Effector CD8-positive, alpha-beta T cell (primary cell): ENCODE measurements around the gene ZKSCAN7.
"Not testable (repeated sequence)": the region's sequence is repeated elsewhere in the genome, so short reads cannot be mapped to it uniquely, and the experiment has no call there.

Experiments
- DNase-seq: peaks from one replicate; lab custom pipeline; 2025; lab: John Stamatoyannopoulos, UW
- total RNA-seq, 4 experiments: gene quantifications; one replicate each; lab custom pipeline; 2026; lab: John Stamatoyannopoulos, UW

Gene ZKSCAN7
- 8.6 to 12.9 (median 11.3) reads per million in 4 experiments for total RNA-seq

DNA sequence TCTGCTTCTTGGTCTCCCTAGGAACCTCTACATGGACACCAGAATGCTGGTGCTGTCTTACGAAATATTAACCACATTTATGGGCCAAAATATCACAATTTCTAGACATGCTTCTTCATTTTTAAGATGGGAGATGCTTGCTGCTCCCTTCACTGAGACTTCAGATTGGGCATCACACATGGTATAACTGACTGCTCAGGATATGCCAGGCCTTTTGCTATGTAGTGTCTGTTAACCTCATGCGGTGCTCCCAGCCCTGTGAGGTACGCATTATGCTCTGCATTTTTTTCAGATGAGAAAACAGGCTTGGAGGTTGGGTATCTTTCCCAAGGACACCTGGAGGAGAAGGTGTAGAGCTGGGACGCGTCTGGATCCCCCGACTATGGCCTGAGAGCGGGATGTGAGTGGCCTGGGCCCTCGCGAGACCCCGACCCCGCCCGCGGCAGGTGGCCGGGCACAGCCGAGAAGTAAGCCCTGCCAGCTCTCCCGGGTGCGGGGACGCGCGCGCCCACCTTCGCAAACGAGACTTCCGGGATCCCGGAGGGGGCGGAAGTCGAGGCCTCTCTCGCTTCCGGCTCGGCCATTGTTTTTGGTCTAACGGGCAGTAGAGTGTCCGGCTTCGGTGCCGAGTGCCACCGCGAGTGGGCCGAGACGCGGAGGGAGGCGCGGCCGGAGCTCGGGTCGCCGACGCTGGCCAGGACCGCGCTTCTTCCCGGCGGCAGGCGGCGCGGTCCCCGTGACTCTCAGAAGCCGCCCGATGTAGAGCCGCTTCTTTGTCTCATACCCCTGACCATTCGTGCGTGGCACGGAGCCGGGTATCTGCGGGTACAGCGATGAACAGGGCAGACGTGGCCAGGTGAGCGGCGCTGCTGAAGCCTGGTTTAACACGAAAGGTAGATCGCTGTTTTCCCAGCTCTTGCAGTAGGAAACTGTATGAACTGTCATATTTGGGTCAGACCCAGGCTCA, at the start of gene ZKSCAN7:
ZKSCAN7 (plus strand) TSS at position 568 of the 967 bp plus-strand sequence. CDS start 1,855 bp downstream, outside the sequence.
- DNase-seq, result peak; percentile 13

DNA sequence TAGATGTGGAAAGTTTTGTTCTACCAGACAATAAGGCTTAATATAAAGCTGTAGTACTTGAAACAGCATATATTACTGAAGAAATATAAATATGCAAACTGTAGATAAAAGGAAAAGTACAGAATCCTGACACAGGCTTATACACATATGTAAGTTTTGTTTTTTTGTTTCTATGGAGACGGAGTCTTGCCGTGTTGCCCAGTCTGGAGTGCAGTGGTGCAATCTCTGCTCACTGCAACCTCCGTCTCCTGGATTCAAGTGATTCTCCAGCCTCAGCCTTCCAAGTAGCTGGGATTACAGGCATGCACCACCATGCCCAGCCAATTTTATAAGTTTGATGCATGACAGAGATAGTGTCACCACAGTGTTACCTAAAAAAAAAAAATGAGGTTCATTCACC, 48.4 kb upstream of the ZKSCAN7 start:
- no peak for DNase-seq

DNA sequence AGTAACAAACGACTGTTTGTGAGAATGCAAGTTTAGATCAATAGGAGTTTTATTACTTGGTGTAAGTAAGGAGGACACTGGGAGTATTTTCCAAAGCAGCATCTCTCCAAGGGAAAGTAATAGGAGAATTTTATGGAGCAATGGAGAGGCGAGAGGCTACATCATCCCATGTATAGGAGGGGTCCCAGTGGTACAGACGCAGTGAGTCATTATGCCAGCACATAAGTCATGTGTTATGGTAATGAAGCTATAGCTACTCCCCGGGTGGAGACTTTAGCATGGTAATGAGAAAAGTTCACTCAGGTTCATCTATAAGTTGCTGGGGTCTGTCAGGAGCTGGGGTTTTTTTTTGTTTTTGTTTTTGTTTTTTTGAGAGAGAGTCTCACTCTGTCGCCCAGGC, 48.0 kb upstream of the ZKSCAN7 start:
- DNase-seq, result no peak

DNA sequence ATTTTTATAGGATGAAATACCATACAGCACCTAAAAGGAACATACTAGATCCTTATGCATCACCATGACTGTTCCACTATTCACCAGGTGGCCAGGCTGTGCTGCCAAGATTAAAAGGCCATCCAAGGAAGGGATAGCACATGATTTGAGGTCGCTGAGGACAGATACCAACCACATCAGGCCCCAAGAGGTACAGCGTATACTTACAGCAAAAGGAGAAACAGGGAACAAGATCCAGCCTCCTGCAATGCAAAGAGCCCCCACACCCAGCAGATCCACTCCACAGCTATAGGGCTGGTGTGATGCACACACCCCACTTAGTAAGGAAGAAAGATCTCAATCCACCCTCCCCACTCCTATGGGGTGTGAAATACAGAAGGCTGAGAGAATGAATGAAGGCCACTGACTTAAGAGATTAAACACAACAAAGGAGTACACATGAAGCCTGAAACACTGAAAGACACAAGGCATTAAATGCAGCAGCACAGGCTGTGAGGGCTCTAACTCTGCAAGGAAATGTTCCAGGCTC, 45.5 kb upstream of the ZKSCAN7 start:
- no peak for DNase-seq

DNA sequence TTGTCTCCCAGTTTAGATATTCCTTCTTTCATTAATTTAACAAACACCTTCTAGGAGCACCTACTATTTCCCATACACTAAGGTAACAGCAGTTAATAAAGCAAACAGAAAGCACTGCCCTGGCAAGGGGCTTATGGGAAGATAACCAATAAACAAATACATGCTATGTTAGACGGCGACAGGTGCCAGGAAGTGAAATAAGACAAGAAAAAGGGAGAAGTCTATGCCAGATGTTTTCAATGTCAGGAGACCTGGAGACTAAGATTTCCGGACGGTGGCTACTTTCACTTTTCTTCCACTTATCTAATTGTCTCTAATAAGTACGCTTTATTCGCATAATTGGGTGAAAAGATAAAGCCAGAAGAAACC, 45.0 kb upstream of the ZKSCAN7 start:
- DNase-seq, result no peak

DNA sequence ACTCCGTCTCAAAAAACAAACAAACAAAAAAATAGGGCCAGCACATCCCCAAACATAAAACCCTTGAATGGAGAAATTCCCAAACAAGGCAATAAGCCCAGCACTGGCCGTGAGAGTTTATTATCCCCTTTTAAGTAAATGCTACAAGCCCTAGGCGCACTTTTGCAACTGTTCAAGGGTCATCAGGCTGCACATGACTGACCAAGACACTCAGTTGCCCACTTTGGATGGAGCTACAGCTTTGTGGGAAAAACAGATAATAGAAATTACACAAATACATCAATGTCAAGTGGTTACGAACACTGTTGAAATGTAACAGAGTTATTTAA, 43.8 kb upstream of the ZKSCAN7 start:
- DNase-seq, result no peak

DNA sequence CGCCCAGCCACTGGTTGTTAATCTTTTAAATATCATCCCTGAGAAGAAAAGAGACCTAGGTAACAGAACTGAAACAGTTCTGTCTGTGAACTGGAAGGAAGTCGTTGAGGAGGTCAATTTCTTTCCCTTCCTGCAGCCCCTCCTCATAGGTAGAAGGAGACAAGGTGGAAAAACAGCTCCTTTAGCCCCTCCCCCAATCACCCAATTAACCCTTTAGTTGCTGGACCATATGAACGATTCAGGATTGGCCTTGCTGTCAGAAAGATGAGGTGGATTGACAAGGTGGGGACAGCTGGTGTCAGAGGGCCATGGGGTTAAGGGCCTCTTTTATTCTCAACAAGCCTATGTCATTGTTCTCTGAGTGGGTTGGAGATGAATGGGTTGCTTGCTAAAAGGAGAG, 41.5 kb upstream of the ZKSCAN7 start:
- DNase-seq, result no peak

DNA sequence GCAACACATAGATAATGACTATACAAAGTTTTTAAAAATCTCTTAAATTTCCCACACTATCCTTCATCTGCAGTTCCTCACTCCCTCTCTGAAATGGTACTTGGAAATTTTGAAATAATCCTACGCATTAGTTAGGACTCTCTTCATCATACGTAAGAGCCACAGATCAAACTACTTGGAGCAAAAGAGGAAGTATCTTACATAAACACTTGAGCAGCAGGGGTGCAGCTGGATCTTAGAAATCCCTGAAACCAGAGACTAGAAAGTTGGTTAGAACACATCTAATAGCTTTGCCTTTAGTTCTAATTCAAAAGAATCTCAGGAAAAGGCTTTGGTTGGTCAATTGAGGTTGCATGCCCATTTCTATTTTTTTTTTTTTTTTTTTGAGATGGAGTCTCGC, 38.8 kb upstream of the ZKSCAN7 start:
- no peak for DNase-seq

DNA sequence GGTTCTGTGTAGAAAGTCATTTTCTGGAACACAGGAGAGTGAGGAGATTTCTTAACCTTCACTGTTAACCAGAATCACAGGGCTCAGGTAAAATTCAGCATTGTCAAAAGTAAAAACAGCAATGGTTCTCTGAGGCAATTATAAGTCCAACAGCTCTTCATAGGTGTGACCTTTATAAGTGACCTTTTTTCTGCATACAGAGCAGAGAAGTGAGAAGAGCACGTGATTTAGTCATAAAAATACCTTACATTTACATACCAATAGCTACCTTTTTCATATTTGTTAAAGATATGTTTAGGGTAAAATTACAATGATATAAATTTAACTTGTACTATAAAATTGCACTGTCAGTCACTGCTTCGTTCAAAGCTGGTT, 36.2 kb upstream of the ZKSCAN7 start:
- DNase-seq, result no peak

DNA sequence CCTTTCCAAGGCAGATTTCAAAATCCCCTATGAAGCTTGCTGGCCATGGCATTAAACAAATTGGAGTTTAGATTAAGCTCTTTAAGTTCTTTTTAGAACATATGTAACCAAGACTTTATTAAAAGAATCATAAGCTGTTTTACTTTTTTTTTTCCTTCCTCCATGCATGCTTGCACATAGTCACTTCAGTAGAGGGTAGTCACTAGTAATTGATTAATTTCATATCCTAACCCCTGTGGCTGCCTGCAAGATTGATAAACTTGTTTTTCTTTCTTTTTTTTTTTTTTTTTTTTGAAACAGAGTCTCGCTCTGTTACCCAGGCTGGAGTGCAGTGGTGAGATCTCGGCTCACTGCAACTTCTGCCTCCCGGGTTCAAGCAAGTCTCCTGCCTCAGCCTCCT, 33.3 kb upstream of the ZKSCAN7 start:
- no peak for DNase-seq

DNA sequence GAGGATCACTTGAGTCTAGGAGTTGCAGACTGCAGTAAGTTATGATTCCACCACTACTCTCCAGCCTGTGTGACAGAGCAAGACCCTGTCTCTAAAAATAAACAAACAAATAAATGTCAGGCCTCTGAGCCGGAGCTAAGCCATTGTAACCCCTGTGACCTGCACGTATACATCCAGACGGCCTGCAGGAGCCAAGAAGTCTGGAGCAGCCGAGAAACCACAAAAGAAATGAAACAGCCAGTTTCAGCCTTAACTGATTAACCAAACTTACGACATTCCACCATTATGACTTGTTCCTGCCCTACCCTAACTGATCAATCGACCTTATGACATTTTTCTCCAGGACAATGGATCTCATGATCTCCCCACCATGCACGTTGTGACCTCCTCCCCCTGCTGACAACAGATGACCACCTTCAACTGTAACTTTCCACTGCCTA, 32.5 kb upstream of the ZKSCAN7 start:
- DNase-seq, result no peak

DNA sequence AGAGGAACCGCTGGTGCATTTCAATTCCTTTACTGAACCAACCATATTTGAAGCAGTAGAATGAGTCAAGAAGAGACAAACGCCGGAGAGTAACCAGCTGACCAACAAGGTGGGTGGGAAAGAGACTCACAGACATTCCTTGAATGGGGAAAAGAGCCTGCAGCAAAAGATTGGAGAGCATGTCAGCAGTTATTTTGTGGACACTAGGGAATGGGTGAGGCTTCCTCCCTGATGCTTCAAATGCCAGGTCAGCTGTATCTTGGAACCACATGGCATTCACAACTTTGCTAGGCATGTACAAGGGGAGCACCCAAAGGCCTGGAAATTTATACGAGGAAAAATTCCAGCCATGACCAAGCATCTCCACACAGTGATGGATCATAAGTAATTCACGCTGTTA, 29.9 kb upstream of the ZKSCAN7 start:
- no peak for DNase-seq

DNA sequence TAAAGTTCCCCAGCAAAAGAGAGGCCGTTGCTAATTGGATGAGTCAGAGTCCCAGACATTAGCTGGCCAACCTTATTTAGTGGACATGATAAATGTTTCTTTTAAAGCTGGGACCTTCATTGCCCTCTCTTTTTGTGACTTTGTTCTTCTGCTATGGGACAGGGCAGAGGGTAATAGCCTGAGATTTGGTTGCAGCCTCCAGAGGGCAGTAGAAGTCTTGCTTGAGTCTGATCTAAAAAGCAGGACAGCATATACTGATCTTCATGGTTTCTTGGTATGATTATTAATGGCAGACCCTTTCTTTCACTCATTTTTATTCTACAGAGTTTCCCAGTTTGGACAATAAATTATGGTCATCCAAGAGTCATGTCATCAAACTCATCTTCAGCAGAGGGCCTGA, 25.1 kb upstream of the ZKSCAN7 start:
- no peak for DNase-seq

DNA sequence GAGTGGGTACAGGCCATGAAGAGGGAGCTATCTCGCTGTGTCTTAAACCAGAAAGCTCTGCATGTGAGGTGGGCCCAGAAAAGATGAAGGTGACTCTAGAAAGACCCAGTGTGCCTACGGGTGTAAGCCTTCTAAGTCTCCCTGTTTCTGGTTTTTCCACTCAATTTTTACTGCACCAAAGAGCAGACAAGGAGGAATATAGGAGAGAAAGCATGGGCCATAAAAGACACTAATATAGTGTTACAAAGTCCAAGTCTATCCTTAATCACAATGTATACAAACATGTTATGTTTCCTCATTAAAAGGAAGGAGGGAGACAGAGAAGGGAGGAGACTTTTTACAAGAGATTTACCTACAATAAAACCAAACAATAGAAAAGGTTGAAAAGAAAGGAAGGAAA, 24.1 kb upstream of the ZKSCAN7 start:
- DNase-seq, result no peak

DNA sequence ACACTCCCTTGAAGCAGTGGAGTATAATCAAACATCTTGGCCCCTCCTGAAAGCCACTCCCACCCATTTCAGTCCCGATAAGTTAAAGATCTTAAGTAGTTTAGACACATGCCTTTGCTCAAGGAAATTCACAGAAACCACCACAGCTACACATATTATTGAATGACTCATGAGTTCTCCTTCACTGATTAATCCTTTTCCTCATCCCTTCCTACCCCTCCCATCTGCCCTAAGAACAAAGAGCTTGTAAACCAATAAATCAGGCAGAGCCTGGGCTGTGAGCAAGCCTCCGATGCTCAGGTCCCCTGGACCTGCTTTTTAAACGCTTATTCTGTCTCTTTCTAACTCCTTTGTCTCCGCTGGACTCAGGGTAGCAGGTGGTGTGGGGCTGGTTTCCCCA, 20.3 kb upstream of the ZKSCAN7 start:
- not testable (repeated sequence) for DNase-seq

DNA sequence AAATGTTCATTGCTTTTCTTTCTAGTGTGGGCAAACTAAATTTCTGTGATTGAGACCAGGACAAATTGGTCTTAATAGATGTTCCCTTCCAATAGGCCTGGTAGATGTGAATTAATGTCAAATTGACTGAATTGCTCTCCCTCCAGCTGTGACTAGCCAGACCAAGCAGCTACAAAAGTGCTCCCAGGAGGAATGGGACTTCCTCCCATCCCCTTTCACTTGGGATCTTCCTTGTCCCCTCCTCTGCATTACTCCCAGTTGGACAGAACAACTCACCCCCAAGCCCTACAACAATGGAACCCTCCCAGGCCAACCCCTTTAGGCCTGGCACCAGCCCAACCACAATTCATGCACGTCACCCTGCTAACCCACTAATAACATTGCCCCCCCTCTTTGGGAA, 19.6 kb upstream of the ZKSCAN7 start:
- DNase-seq, result no peak

DNA sequence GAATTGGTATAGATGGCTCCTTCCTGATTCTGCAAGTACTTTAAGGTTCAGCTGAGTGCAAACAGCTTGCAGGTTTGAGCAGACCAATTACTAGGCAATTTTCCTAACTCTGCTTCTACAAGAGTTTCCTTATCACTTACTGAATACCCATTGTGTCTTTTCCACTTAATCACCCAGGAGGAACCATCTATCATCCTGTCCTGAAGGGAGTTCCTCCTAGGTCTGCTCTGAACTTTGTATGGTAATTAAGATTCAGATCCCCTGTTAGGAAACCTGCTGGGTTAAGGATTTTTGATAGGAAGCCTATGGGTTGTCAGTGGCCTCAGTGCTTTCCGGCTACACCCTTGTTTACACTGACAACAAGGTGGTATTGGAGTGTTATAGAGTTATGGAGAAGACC, 10.2 kb upstream of the ZKSCAN7 start:
- DNase-seq, result not testable (repeated sequence)

DNA sequence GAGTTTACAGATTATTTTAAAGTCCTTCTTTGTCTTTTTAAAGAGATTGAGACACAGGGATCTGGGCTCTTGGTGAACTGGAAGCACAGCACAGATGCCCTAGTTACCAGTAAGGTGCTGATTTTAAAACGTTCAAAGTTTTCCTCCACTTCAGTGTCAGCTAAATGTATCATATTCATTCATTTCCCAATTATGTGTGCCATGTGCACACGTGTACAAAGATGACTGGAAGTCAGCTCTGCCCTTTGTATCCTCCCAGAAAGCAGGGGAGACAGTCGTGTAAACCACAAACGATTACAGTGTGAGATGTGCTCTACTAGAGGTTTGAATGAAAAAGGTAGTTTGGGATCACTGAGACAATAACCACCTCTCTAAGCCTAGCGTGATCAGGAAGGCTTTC, 730 bp downstream of the ZKSCAN7 start:
- DNase-seq, result no peak

DNA sequence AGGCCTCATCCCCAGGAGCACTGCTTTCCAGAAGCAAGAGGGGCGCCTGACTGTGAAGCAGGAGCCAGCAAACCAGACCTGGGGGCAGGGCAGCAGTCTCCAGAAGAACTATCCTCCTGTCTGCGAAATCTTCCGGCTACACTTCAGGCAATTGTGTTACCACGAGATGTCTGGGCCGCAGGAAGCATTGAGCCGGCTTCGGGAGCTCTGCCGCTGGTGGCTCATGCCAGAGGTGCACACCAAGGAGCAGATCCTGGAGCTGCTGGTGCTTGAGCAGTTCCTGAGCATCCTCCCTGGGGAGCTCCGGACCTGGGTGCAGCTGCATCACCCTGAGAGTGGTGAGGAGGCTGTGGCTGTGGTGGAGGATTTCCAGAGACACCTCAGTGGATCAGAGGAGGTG, 2.1 kb downstream of the ZKSCAN7 start:
- no peak for DNase-seq

DNA sequence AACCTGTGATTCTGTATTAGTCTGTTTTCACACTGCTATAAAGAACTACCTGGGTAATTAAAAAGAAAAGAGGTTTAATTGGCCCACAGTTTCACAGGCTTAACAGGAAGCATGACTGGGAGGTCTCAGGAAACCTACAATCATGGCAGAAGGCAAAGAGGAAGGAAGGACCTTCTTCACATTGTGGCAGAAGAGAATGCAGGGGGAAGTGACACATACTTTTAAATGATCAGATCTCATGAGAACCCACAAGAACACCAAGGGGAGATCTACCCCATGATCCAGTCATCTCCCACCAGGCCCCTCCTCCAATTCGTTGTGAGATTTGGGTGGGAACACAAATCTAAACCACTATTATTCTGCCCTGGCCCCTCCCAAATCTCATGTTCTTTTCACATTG, 6.1 kb downstream of the ZKSCAN7 start:
- DNase-seq, result no peak

DNA sequence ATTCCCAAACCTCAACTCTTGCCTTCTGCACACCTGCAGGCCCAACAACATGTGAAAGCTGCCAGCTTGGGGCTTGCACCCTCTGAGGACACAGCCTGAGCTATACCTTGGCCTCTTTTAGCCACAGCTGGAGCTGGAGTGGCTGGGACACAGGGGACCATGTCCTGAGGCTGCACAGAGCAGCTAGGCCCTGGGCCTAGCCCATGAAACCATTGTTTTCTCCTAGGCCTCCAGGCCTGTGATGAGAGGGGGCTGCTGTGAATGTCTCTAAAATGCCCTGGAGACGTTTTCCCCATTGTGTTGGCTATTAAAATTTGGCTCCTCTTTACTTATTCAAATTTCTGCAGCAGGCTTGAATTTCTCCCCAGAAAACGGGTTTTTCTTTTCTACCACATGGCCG, 7.2 kb downstream of the ZKSCAN7 start:
- DNase-seq, result no peak

DNA sequence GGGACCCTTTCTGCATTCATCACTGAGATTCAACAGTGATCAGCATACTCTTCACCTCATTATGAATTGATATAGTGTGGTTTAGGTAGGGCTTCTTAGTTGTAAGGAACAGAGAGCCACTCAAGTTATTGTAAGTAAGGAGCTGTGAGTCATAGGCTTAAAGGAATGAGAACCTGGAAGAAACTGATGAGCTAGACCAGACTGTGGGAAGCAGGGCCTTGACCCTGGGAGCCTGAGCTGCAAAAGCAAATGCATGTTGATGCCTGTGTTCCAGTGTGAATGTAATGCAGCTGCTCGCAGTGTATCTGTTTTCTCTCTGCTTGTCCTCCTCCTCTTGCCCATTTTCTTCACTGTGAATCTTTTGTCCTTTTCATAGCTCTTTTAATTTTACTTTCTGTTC, 13.6 kb downstream of the ZKSCAN7 start:
- DNase-seq, result no peak

DNA sequence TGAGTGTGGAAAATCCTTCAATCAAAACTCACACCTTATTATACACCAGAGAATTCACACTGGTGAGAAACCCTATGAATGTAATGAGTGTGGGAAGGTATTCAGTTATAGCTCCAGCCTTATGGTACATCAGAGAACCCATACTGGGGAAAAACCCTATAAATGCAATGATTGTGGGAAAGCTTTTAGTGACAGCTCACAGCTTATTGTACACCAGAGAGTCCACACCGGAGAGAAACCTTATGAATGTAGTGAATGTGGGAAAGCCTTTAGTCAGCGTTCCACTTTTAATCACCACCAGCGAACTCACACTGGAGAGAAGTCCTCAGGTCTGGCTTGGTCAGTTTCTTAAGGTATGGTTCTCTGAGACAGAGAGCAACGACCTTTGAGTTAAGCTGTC, 16.0 kb downstream of the ZKSCAN7 start:
- DNase-seq, result no peak

DNA sequence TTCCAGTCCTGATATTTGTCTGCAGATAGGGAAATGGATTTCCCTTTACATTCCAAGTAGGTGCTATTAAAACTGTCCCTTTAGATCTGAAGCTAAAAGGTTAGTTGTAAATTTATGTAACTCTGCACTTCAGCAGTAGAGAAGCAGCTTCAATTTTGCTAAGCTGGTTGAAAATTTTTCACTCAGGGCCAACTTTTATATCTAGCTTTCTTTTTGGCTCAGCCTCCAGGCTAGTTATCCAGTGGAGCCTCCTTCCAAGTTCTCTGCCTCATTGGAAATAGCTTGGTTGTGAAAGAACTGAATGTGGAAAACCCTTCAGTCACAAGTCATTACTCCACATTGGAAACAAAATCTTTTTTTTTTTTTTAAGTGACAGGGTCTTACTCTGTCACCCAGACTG, 21.6 kb downstream of the ZKSCAN7 start:
- DNase-seq, result no peak
